IPS-NIHi11 (cell line): Measurements from ENCODE around the gene CLEC17A.
A peak's percentile ranks its signal among the peaks of the same experiment; 100 is the strongest.
"Not testable (repeated sequence)": the region's sequence is repeated elsewhere in the genome, so short reads cannot be mapped to it uniquely, and the experiment has no call there.

Experiments used
- DNase-seq: peaks from one replicate; pipeline ENCODE4 v3.0.0; 2012; ENCODE audit warnings: mixed read lengths, low spot score

Gene CLEC17A

GRCh38 chr19:14559916-14560775 is 22.7 kb upstream of the CLEC17A start:
- DNase-seq = no peak

- DNase-seq = no peak
Observed at GRCh38 chr19:14560776-14561108, 22.1 kb upstream of the CLEC17A start.

GRCh38 chr19:14561249-14561648 is 21.6 kb upstream of the CLEC17A start:
- DNase-seq = no peak

GRCh38 chr19:14561847-14562351 is 21.0 kb upstream of the CLEC17A start:
- DNase-seq = no peak

- DNase-seq = no peak
Observed at GRCh38 chr19:14562660-14563589, 20.0 kb upstream of the CLEC17A start.

- no peak for DNase-seq
Observed at GRCh38 chr19:14563590-14563926, 19.3 kb upstream of the CLEC17A start.

GRCh38 chr19:14563989-14564651 is 18.8 kb upstream of the CLEC17A start:
- peak; percentile 93 for DNase-seq

- DNase-seq = not testable (repeated sequence)
Observed at GRCh38 chr19:14564652-14565297, 18.1 kb upstream of the CLEC17A start.

- no peak for DNase-seq
Observed at GRCh38 chr19:14565298-14565679, 17.6 kb upstream of the CLEC17A start.

- DNase-seq = no peak
Observed at GRCh38 chr19:14565765-14566711, 16.8 kb upstream of the CLEC17A start.

GRCh38 chr19:14566712-14567077 is 16.2 kb upstream of the CLEC17A start:
- DNase-seq = no peak

GRCh38 chr19:14567079-14567478 is 15.8 kb upstream of the CLEC17A start:
- no peak for DNase-seq

- no peak for DNase-seq
Observed at GRCh38 chr19:14570864-14571527, 11.9 kb upstream of the CLEC17A start.

- peak; percentile 91 for DNase-seq
Observed at GRCh38 chr19:14571695-14572490, 11.0 kb upstream of the CLEC17A start, which contains the start of gene NDUFB7. NDUFB7 (minus strand) TSS chr19:14572066; CDS start chr19:14572000, 66 bp downstream.

GRCh38 chr19:14575428-14575980 is 7.4 kb upstream of the CLEC17A start:
- no peak for DNase-seq

GRCh38 chr19:14576363-14576762 is 6.5 kb upstream of the CLEC17A start:
- no peak for DNase-seq

- DNase-seq = no peak
Observed at GRCh38 chr19:14577264-14577663, 5.6 kb upstream of the CLEC17A start.

- DNase-seq = peak; percentile 46
Observed at GRCh38 chr19:14577885-14578427, 4.9 kb upstream of the CLEC17A start.
